Peyer's patch (tissue), 4 donors: ENCODE data around the gene GMPS.

Experiments
- POLR2A ChIP-seq, 2 donors: fragments of 450-650 bp; IDR thresholded peaks; one replicate each; pipeline ENCODE4 v1.5.1; 2017; ENCODE audit warnings: antibody characterized with exemption in 2 of 2, mild to moderate bottlenecking in 2 of 2, moderate library complexity in 2 of 2
- TF ChIP-seq, protein P1 (sequence below), 6 experiments: fragments of 450-650 bp in 4 of 6; fragments of 200-600 bp in 2 of 6; sonication (generic) in 1 of 6; IDR thresholded peaks; one replicate each; pipeline ENCODE4 v1.5.1; 2017 to 2019; ENCODE audit warnings: antibody characterized with exemption in 6 of 6, mild to moderate bottlenecking in 3 of 6, moderate library complexity in 1 of 6

DNA sequence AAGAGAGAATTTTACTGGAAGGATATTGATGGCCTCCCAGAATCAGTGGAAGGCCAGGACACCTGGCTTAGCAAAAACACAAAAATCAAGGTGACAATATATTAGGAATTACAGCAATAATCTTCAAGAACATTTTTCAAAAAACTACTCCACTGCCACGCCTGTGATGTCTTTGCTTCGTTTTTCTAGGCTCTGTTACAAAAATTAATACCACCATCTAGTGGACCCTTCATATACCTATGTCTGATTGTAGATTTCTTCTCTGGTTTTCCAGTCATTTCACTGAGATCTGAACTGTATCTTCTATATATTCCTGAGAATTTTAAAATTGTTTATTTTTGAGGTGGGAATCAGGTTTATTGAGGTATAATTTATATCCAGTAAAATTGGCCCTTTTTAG lies 10.6 kb upstream of the GMPS start:
- TF ChIP-seq POLR2A (IDR thresholded peaks at IDR 0.05), result no peak
- TF ChIP-seq, protein P1, sequence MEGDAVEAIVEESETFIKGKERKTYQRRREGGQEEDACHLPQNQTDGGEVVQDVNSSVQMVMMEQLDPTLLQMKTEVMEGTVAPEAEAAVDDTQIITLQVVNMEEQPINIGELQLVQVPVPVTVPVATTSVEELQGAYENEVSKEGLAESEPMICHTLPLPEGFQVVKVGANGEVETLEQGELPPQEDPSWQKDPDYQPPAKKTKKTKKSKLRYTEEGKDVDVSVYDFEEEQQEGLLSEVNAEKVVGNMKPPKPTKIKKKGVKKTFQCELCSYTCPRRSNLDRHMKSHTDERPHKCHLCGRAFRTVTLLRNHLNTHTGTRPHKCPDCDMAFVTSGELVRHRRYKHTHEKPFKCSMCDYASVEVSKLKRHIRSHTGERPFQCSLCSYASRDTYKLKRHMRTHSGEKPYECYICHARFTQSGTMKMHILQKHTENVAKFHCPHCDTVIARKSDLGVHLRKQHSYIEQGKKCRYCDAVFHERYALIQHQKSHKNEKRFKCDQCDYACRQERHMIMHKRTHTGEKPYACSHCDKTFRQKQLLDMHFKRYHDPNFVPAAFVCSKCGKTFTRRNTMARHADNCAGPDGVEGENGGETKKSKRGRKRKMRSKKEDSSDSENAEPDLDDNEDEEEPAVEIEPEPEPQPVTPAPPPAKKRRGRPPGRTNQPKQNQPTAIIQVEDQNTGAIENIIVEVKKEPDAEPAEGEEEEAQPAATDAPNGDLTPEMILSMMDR (IDR thresholded peaks at IDR 0.05), result peak in 2 of 6 experiments; percentile 14 to 19
